GM18951 (cell line): ENCODE results near the gene SH3RF3.

Experiments used
- POLR2A ChIP-seq: IDR thresholded peaks from 4 replicates; pipeline ENCODE4 v1.6.1; 2011; ENCODE audit warnings: mild to moderate bottlenecking; ENCODE audit not compliant: insufficient read length, insufficient read depth; ENCODE audit errors: extremely low read depth
- in situ Hi-C: fragments of 300-500 bp; cut with MboI; formaldehyde crosslinking; loops from one replicate; pipeline ENCODE4 v1.12.0; 2022; ENCODE audit warnings: low sequenced_read_pairs, mixed read lengths, inconsistent platforms; ENCODE audit not compliant: unreplicated experiment

Gene SH3RF3

GRCh38 chr2:109237792-109238191, 108.8 kb downstream of the SH3RF3 start:
- TF ChIP-seq POLR2A = no peak

GRCh38 chr2:109238580-109238979, 109.6 kb downstream of the SH3RF3 start:
- in situ Hi-C loops = no loop called here
- no peak for TF ChIP-seq POLR2A

More at GRCh38 chr2:109237792-109238191, 108.8 kb downstream of the SH3RF3 start:
- in situ Hi-C loops = no loop called here

GRCh38 chr2:109239720-109240119, 110.7 kb downstream of the SH3RF3 start:
- no peak for TF ChIP-seq POLR2A
- in situ Hi-C loops = no loop called here

DNA sequence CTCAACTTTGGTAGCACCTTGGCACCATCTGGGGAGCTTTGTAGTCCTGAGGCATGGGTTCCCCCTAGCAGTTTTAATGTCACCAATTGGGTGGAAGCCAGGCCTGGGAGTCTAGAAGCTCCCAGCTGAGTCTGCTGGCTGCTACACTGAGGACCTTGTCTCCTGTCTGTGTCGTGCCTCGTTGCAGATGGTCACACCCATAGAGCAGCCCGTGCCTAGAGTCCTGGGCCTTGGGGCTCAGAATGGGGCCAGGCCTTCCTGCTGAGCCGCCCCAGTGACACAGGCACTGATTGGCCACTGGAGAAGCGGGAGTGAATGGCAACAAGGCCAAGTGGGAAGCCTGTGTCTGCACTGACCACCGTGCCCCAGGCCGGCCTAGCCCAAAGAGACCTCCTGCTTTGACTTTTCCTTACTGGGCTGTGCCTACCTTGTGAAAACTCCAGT, 113.2 kb downstream of the SH3RF3 start:
- TF ChIP-seq POLR2A = no peak

DNA sequence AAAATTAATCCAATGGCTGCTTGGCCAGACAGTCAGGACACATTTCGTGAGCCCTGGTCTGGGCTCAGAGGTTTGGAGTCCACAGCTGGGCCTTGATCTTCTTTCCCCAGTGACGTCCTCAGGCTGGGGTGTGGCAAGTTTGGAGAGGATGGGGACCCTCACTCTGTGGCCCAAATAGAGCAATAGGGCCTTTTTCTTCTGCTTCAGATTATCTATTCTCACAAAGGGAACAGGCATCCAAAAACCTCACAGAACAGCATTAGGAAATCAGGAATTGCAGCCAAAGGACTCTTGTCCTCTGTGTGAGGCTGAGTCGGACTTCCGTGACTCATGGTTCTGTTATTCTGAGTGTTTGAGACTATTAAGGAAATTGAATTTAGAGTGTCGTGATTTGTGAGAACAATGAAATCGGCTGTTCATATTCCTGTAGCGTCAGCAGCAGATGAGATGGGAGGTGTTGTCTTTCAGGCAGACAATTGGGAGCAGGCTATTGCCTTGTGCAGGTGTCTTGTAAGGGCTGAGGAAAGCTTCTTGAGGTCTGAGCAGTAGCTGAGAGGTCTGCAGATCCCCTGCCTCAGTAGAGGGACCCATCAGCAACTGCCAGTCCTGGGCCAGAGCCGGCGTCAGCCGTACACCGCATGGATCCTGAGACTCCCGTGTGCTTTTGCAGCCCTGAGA, 113.8 kb downstream of the SH3RF3 start:
- in situ Hi-C loops = no loop called here
- TF ChIP-seq POLR2A = no peak

More for the DNA sequence above, 113.2 kb downstream of the SH3RF3 start:
- in situ Hi-C loops = no loop called here

DNA sequence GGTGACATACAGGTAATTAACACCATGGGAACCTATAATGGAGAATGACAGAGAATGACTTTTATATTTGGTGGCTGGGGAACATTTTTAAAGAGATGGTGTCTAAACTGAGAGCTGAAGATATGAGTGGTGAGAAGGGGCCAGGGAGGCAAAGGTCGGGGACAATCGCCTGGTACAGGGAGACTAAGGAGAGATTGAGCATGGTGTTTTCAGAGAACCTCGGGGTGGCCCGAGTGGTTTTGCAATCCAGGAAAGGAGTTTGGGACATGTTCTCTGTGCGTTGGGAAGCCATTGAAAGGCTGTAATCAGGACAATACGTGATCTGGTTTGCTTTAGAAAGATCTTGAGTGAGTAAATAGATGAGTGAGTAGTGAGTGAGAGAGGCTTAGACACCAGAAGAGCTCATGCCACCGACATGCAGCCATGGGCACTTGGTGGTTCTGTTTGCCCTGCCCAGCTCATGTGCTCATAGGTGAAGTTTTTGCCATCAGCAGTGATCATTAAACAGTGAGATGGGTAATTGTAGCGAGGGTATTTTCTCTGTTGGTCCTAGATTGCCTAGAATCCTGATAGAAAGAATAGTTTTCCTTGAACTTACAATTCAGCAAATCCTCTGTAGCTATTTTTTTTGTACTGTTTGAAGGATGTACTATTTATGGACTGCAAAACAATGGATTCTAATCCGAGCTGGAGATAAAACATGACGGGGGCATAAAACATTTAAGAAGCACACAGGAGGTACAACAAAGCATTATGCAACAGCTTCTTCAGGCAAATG, 114.7 kb downstream of the SH3RF3 start:
- no peak for TF ChIP-seq POLR2A
- in situ Hi-C loops = no loop called here

DNA sequence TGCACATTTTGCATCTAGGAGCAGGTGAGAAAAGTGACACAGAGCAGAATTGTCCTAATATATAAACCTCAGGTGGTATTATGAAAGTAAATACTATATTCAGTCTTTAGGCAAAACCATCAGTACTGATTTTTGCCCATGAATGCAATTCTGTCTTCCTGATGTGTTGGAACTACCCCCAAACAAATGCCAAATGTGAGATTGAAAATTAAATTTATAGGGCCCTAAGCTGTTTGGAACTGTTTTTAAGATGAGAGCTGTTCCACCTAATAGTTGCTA, 115.2 kb downstream of the SH3RF3 start:
- no peak for TF ChIP-seq POLR2A
- in situ Hi-C loops = no loop called here

DNA sequence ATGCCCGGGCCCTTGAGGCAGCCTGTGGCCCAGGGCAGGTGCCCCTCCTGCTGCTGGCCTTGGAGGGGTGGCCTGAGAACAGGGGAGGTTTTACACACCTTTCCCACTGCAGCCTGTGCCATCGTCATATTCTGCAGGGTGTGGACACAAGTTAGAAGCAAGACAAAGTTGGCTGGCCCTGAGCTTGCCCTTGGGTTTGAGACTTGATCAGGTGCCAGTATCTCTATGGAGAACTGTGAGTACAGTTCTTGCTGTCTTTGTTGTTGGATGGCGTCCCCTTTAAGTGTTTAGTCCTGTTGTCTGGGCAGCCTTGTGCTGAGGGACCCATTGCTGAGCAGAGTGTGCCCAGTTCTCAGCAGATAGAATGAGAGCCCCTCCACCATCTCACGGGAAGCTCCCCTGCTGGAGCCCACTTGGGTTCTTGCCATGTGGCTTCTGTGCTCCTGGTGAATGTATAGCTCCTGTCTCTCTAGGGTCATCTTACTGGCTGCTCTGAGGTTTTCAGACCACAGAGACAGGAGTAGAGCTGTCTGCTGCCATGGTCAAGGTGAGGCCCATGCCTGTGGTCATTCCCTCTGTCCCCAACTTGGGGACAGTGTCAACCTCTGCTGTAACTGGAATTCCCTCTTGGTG, 115.9 kb downstream of the SH3RF3 start:
- in situ Hi-C loops = no loop called here
- TF ChIP-seq POLR2A = no peak

- in situ Hi-C loops = no loop called here
- no peak for TF ChIP-seq POLR2A
Measured at GRCh38 chr2:109246176-109246575, 117.2 kb downstream of the SH3RF3 start.

DNA sequence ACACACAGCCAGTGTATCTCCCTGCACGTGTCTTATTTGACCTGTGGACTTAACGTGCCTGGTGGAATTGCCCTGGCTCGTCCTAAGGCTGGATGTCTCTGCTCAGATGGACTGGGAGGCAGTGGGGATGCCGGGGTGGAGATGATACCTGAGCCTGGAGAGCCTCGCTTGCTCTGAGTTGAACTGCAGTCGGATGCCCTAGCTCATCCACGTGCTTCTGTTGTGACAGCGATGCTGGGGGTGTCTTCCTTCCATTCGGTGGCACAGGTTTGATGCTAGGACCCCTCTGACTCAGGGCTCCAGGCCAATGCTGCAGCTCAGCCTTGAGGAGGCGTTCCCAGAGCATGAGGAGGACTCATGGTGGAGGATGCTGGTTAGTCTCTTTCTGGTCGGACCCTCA, 117.6 kb downstream of the SH3RF3 start:
- TF ChIP-seq POLR2A = no peak
- in situ Hi-C loops = no loop called here

DNA sequence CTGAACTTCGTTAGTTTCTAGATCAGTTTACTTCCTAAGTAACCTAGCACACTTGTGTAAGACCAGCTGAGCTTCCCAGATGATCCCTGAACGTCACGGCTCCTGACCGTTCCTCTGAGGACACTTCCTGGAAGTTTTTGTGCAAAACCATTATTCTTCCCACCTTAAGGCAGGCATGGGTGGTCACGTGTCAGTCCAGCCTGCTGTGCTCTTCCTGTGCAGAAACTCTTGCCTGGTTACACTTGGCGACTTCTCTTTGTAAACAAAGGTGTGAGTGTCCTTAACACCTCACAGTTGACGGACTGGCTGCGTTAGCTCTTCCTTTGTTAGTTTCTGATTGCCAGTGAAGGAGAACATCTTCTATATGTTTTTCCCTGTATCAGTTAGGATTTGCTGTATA, 118.3 kb downstream of the SH3RF3 start:
- in situ Hi-C loops = no loop called here
- TF ChIP-seq POLR2A = no peak

DNA sequence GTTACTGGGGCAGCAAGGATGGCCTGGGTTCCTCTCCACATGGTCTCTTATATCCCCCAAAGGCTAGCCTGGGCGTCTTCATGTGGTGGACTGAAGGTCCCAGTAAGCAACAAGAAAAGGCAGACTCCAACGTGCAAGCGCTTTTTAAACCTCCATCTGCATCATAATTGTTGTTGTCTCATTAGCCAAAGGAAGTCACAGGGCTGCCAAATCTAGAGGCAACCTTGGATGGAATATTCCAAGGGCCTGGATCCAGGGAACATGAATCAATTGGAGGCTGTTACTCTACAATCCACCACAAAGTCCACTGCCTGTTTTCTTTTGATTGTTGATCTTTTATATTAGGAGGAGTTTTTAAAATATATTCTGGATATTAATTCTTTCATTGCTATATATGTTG, 118.8 kb downstream of the SH3RF3 start:
- TF ChIP-seq POLR2A = no peak
- in situ Hi-C loops = no loop called here

GRCh38 chr2:109248590-109248989, 119.6 kb downstream of the SH3RF3 start:
- in situ Hi-C loops = no loop called here
- no peak for TF ChIP-seq POLR2A

- in situ Hi-C loops = no loop called here
- TF ChIP-seq POLR2A = no peak
Measured at GRCh38 chr2:109253217-109253616, 124.2 kb downstream of the SH3RF3 start.
